Stimulated activated CD4-positive, alpha-beta T cell treated with anti-CD3 and anti-CD28 coated beads, Interleukin-4, amount 100 ng/mL, for 24 hours (primary cell): Measurements from ENCODE around the gene FRMPD2.

Experiments used
- DNase-seq: peaks from one replicate; pipeline ENCODE4 v3.0.0-alpha.2; 2020

Gene FRMPD2, protein sequence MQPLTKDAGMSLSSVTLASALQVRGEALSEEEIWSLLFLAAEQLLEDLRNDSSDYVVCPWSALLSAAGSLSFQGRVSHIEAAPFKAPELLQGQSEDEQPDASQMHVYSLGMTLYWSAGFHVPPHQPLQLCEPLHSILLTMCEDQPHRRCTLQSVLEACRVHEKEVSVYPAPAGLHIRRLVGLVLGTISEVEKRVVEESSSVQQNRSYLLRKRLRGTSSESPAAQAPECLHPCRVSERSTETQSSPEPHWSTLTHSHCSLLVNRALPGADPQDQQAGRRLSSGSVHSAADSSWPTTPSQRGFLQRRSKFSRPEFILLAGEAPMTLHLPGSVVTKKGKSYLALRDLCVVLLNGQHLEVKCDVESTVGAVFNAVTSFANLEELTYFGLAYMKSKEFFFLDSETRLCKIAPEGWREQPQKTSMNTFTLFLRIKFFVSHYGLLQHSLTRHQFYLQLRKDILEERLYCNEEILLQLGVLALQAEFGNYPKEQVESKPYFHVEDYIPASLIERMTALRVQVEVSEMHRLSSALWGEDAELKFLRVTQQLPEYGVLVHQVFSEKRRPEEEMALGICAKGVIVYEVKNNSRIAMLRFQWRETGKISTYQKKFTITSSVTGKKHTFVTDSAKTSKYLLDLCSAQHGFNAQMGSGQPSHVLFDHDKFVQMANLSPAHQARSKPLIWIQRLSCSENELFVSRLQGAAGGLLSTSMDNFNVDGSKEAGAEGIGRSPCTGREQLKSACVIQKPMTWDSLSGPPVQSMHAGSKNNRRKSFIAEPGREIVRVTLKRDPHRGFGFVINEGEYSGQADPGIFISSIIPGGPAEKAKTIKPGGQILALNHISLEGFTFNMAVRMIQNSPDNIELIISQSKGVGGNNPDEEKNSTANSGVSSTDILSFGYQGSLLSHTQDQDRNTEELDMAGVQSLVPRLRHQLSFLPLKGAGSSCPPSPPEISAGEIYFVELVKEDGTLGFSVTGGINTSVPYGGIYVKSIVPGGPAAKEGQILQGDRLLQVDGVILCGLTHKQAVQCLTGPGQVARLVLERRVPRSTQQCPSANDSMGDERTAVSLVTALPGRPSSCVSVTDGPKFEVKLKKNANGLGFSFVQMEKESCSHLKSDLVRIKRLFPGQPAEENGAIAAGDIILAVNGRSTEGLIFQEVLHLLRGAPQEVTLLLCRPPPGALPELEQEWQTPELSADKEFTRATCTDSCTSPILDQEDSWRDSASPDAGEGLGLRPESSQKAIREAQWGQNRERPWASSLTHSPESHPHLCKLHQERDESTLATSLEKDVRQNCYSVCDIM (N-terminal part only)

GRCh38 chr10:48274636-48275035 lies at the start of gene FRMPD2:
Gene FRMPD2, minus strand, starts transcription at chr10:48274696. Its CDS starts 129 bp downstream, at chr10:48274567.
- DNase-seq = no peak

DNA sequence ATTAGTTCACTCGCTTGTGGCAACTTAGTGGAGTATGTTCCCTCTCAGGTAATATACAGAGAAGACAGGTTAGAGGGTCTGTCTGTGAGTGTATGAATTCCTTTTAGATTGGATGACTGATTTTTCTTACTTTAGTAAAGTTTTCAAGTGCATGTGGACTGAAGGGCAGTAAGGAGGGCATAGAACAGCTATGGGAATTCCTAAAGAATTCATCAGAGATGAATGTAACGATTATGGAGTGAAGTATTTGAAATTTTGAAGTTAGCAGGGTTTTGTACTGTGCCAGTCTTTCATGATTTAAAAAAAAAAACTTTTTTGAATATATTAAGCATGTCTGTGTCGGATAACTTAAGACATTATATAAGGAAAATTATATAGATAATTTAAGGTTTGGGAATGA lies 47.5 kb upstream of the FRMPD2 start:
- no peak for DNase-seq

DNA sequence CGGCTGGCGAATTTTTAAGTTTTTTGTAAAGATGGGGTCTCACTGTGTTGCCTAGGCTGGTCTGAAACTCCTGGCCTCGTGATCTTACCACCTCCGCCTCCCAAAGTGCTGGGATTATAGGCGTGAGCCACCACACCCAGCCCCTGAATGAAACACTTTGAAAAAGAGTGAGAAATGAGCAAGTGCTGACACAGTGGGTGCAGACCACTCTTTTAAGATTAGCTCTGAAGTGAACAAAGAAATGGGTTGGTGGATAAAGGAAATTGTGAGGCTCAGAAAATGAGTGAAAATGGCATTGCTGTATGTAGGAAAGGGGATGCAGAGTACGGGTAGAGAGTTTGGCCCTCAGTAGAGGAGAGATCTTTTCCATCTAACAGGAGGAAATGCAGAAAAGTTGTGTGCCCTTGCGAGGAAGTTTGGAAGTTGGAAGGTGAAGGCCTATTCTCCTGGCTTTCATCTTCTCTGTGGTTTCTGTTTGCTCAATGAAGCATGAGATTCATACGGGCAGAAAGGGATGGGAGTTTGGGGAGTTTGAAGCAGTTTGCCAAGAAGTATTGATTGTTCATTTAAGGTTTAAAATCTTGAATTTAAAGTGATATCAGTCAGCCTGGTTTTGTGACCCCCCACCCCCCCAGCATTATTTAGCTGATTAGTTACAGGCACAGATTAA lies 43.0 kb upstream of the FRMPD2 start:
- DNase-seq = no peak

DNA sequence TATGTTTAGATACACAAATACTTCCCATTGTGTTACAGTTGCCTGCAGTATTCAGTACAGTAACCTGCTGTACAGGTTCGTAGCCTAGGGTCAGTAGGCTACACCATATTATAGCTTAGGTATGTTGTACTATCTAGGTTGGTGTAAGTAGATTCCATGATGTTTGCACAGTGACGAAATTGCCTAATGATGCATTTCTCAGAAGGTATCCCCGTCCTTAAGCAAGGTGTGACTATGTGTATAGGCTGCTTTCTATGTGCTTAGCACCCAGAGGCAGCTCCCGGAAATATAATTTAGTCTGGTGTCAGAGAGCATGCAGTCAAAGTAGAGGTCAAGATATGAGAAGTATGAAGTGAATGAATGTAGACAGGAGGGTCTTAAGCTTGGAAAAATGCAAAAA lies 41.7 kb upstream of the FRMPD2 start:
- DNase-seq = no peak

DNA sequence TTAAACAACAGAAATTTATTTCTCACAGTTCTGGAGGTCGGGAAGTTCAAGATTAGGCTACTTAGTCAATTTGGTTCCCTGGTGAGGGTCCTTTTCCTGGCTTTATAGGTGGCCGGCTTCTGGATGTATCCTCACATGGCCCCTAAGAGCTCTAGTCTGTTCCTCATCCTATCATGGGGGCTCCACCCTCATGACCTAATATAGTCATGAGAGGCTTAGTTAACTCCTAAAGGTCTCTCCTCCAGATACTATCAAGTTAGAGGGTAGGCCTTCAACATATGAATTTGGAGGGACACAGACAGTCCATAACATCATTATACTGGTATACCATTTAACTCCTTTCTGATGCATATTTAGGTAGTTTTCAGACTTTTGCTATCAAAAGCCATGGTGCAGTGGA lies 39.6 kb upstream of the FRMPD2 start:
- DNase-seq = no peak

DNA sequence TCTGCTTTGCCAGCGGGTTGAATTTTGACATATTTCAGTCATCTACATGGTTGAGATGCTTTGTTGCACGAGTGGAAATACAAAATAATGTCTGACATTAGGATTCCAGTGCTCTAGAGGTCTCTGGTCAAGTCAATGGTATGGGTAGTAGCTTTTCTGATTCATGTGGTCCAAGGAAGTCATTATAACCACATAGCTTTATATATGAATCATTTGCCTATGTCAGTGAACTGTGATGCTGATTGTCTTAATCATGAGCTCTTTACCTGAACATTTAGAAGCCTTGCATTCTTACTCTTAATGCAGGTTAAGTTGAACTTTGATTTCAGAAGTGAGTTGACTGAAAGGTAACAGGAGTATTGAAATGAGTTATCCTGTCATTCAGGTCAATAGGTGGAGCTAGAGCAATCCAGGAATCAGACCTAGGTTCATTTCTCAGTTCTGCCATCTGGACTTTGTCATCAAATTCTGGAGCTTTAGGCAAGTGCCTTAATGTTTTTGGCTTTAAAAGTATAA lies 35.3 kb upstream of the FRMPD2 start:
- DNase-seq = no peak

DNA sequence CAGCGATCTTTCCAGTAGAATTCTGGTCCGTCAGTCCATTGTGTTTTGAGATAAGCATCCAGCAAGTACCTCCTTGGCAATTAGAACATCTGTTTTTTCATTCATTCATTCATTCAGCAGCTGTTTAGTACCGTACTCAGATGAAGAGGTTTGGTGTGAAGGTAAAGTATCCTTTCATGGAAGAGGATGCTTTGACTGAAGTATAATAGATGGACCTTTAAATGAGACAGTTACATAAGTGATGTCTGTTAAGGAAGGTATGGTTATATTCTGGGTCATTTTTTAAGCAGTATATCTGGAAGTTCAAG lies 33.2 kb upstream of the FRMPD2 start:
- no peak for DNase-seq

- peak; percentile 61 for DNase-seq
Measured at GRCh38 chr10:48306870-48307710, 32.6 kb upstream of the FRMPD2 start.

GRCh38 chr10:48306265-48306869 lies 31.9 kb upstream of the FRMPD2 start, which contains the start of gene MAPK8:
Gene MAPK8, plus strand, starts transcription at chr10:48306677. Its CDS starts 94,984 bp downstream, at chr10:48401661.
- peak; percentile 91 for DNase-seq

DNA sequence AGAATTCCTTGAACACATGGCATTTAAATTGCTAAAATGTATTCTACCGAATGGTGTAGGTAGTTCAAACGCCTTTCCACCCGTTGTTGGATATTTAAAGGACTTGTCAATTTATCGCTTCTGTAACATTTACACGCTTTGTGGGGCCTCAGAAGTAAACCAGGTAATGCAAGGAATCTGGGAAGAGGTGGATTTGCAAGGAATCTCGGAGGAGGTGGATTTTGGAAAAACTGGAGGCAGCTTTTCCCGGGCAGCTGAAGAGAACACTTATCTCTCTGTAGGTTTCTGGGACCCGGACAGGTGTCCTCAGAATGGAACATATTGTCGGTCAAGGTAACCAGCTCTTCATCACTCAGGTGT lies 31.4 kb upstream of the FRMPD2 start:
- no peak for DNase-seq

DNA sequence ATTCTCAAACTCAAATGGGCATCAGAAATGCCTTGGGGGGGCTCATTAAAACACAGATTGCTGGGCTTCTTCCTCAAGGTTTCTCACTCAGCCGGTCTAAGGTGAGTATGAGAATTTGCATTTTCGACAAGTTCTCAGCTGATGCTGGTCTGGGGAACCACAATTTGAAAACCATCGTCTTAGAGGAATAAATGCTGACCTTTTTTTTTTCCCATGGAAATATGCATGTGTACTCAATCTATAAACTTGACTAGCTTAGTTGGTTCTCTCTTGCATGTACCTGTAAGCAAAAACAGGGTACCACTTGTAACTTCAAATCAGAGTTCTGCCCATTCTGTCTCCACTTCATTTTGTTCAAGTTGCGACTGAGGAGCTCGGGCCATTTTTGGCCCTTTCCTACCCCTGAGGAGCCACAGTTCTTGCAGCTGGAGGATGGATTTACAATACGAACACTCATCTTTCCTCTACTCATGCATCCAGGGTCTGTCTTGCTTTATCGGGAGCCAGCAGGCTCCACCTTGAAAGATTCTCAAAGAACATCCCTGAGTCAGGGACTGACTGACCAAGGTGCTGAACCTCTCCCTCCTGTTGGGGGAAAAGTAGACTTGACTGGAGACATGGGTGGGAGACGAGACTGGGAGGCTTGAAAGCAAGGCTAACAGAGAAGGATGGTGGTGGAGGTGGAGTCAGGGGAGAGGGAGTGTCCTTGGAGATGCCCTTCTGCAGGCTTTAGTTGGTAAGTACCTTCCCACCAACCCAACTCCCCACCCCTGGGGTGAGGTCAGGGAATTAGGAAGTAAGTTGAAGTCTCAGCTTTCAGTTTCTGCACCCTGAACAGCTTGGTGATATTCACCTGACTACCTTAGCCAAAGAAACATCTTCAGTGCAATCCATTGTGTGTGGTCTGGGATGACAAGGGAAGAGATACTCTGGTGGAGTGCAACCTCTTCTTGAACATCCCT lies 28.3 kb upstream of the FRMPD2 start:
- no peak for DNase-seq

GRCh38 chr10:48300556-48300955 lies 26.1 kb upstream of the FRMPD2 start:
- no peak for DNase-seq

DNA sequence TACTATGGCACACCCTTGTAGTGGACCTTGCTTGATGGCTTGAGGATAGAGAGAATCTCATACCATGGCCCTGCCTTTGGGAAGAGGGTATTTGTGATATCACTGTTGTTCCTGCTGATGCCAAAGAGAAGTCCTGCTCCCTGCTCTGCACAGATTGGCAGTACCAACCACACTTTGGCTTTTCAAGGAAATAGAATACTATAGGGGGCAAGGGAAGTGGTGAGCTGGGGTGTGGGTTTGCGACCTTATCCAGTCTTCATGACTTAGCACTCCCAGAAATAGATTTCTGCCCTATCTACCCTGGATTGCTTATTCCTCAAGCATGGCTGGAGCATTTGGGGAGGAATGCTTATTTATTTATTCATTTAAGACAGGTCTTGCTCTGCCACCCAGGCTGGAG lies 25.2 kb upstream of the FRMPD2 start:
- no peak for DNase-seq

- no peak for DNase-seq
Measured at GRCh38 chr10:48299066-48299465, 24.6 kb upstream of the FRMPD2 start.

DNA sequence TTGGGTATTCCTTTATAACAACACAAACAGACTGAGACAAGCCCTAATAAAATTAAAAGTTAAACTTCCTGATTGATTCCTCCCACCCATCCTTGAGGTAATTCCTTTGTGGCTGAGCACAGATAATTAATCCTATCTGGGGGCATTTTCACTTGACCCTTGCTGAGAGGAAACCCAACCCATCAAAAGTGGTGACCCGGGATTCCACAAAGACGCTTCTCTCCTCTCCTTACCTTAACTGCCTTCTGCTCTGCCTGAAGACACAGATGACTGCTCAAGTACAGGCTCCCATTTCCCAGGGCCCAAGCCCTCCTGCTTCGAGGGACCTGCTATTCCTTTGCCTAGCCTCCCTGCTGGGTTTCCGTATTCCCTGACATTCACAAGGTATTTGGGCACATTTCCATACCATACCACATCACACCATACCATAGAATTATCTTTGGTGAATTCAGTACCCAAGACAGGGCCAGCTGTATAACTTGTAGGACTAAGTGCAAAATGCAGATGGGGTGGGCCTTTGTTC lies 22.1 kb upstream of the FRMPD2 start:
- no peak for DNase-seq

GRCh38 chr10:48294431-48294830 lies 19.9 kb upstream of the FRMPD2 start:
- DNase-seq = no peak

GRCh38 chr10:48292616-48293015 lies 18.1 kb upstream of the FRMPD2 start:
- DNase-seq = no peak

DNA sequence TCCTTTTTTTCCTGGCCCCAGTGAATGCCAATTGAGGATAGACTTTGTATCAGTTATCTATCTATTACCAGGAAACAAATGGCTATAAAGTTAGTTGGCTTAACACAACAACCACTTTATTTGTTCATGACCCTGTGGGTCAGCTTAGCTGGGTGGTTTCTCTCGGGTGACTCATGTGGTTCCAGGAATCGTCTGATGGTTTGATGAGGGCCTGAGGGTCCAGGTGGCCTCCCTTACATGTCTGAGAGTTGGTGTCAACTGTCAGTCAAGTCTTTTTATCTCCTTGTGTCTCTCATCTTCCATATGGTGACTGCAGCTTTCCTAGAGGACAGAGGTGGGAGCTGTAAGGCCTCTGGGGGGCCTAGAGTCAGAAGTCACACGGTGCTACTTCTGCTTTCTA lies 16.7 kb upstream of the FRMPD2 start:
- no peak for DNase-seq

DNA sequence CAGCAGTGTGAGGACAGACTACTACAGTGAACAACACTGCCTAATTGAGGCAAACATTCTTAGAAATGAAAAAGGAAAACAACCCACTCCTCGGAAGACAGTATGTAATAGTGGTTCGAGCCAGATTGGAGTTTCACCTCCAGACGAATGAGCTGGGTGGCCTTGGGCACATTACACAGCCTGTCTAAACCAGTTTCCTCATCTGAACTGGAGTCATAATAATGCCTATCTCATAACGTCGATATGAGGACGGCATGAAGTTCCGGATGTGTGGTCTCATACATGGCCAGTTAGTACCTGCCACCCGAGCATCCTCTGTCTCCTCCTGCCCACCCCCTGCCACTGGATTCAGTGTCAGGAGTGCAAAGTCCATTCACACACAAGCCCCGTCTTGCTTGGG lies 15.8 kb upstream of the FRMPD2 start:
- DNase-seq = no peak
